ENCODE measurements around the gene AGXT. TPM values are rescaled to one million over a fixed set of nuclear protein-coding genes. Genes with fewer than 3 reads are reported as not detected.
A peak's percentile ranks its signal among the peaks of the same experiment; 100 is the strongest.

Gene AGXT
- total RNA-seq, 1 donor = not detected

DNA sequence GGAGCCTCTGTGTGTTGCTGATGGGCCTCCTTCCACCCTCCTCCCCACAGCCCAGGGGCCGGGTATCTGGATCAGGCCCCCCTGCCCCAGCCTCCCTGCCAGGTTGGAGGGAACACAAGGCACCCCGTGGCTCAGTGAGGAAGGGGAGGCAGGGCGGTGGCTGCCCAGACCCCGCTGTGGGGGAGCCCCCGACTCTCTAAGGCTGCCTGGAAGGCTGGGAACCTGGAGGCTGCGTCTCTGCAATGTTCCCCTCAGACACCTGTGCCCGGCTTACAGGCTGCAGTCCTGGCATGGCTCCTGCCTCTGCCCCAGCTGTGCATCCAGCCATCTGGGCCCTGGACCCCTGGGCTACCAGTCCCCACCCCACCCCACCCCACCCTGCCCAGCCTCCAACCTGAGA is 27.8 kb downstream of the AGXT start:
- TF ChIP-seq, protein P1, sequence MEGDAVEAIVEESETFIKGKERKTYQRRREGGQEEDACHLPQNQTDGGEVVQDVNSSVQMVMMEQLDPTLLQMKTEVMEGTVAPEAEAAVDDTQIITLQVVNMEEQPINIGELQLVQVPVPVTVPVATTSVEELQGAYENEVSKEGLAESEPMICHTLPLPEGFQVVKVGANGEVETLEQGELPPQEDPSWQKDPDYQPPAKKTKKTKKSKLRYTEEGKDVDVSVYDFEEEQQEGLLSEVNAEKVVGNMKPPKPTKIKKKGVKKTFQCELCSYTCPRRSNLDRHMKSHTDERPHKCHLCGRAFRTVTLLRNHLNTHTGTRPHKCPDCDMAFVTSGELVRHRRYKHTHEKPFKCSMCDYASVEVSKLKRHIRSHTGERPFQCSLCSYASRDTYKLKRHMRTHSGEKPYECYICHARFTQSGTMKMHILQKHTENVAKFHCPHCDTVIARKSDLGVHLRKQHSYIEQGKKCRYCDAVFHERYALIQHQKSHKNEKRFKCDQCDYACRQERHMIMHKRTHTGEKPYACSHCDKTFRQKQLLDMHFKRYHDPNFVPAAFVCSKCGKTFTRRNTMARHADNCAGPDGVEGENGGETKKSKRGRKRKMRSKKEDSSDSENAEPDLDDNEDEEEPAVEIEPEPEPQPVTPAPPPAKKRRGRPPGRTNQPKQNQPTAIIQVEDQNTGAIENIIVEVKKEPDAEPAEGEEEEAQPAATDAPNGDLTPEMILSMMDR (IDR thresholded peaks at IDR 0.05; ENCODE audit: insufficient read depth, low read length) = no peak
- no peak overlapping the region for H3K4me3 ChIP-seq (ENCODE audit: low read depth, low read length)
- no peak for DNase-seq (ENCODE audit: low read depth)

DNA sequence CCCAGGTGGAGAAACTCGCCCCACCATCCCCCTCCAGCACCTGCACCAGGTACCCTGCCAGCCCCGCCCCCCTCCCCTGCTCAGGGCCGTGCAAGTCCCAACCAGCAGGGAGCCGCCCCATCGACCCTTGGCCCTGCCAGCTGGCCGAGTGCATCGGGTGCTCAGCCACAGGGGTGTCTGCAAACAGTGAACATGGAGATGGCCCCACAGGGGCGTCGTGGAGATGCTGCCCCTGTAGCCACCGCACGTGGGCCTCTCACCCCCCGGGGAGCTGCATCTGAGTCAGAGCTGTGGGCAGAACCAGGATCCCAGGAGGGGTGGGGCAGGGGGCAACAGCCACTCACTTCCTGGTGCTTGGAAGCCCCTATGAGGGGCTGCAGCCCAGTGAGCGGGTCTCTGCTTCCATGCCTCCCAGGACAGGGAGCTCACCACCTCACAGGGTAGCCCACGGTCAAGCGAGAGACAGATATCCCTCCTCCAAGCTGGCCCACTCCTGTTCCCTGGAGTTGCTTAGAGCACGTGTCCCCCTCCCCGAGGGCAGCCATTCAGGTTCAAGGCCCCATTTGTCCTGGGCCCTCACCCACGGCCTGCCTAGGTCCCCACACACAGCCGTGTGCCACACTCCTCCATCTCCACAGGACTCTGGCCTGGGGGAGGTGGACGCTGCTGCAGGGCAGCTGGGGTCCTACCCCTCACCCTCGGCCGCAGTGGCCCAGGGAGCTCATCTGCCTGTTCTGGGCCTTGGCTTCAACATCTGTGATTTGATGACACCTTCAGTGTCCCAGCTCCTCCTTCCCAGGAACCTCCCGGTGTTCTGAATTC is 28.5 kb downstream of the AGXT start:
- TF ChIP-seq, protein P1 (IDR thresholded peaks at IDR 0.05; ENCODE audit: insufficient read depth, low read length) = no peak

DNA sequence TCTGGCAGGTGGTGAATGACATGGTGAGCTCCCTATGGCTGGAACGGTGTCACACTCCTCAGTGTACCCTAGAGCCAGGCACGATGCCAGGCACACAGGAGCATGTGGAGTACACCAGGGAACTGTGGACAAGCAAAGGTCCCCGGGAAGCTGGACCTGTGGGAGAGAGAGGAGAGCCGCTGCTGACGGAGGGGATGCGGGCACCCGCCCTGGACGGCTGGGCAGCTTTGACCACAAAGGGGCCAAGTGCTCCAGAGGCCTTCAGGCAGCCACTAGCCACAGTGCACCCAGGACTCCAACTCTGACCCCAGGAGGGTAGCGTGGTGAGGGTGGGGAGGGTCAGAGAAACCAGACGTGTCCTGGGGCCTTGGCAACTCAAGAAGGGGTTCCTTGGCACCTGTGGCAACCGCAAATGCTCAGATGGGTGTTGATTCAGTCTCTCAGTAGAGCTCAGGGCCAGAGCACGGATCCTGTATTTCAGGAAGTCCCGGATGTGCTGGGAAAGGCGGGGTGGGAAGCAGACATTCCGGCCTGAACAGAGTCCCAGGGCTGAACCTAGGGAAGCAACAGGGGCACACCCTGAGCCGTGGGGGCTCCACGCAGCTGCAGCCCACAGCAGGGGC is 29.6 kb downstream of the AGXT start:
- DNase-seq (ENCODE audit: low read depth) = peak; percentile 22
- no peak overlapping the region for H3K4me3 ChIP-seq (ENCODE audit: low read depth, low read length)
- TF ChIP-seq, protein P1 (IDR thresholded peaks at IDR 0.05; ENCODE audit: insufficient read depth, low read length) = no peak

More for the DNA sequence above, 28.5 kb downstream of the AGXT start:
- H3K4me3 ChIP-seq (ENCODE audit: low read depth, low read length) = no peak overlapping the region
- no peak for DNase-seq (ENCODE audit: low read depth)

DNA sequence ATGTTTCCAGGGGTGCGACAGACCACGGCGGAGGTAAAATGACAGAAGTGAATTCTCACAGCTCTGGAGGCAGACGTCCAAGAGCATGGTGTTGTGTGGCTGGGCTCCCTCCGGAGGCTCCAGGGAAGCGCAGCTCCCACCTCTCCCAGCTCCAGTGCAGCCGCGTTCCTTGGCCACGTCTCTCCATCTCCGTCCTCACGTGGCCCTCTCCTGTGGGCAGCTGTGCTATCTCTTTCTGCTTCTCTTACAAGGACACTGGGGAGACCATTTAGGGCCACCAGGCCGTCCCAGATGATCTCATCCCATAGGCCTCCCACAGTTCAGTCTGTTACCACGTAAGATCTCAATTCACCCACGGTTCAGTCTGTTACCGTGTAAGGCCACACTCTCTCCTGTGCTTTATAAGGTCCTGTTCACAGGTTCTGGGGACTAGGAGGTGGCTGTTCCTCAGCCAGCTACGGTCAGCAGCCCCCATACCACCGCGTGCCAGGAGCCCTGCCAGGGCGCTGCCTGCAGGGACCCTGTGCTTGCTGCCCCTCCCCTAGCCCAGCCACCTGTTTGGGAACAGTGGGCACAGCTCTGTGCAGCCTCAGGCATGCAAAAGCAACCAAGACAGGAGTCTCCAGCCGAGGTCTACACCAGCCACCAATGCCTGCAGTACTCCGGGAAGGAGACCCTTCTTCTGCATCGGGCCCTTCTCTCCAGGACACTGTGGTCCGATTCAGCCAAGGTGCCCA is 30.3 kb downstream of the AGXT start:
- TF ChIP-seq, protein P1 (IDR thresholded peaks at IDR 0.05; ENCODE audit: insufficient read depth, low read length) = peak; percentile 8
- DNase-seq (ENCODE audit: low read depth) = peak; percentile 9
- no peak overlapping the region for H3K4me3 ChIP-seq (ENCODE audit: low read depth, low read length)

DNA sequence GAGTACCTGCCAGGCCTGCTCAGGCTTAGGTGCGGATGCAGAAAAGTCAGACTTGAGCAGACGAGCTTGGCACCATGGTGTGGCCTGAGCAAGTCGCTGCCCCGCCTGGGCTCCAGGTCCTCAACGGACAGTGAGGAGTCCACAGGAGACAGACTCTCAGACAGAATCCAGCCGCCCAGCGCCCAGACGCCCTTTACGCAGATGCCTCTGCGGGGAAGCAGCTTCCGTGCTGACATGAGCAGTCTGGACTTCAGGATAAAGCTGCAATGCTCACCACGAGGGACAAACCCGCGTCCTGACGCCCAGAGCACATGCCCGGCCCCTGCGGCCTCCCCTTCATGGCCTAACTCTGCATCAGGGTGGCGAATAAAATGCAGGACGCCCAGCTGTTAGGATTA is 30.8 kb downstream of the AGXT start:
- no peak for DNase-seq (ENCODE audit: low read depth)
- TF ChIP-seq, protein P1 (IDR thresholded peaks at IDR 0.05; ENCODE audit: insufficient read depth, low read length) = no peak
- H3K4me3 ChIP-seq (ENCODE audit: low read depth, low read length) = no peak overlapping the region

DNA sequence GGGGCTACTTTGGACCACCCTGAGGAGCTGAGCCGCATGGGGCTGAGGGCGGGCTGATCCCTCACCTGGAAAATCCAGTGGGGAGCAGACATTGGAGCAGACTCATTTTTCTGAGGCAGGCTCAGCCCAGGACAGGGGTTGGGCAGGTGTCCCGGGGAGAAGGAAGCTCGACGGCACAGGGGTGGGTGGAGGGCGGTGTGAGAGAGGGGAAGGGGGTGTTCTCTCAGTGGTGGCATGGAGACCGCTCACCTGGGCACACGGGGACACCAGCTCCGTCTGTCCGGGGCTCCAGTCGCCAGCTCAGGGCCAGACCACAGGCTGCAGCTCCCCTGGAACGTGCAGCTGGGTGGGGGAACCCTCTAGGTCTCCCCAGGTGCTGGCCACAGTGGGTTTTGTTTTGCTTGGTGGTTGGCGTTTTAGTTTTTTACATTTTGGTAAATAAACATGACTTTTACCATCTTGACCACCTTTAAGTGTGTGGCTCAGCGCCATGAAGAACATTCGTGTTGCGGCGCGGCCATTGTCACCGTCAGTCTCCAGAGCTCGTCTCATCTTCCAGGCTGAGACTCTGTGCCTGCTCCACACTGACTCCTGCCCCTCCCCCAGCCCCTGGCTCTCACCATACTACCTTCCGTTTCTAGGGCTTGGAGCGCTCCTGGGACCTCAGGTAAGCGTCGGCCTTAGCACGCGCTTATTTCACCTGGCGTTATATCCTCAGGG is 31.7 kb downstream of the AGXT start:
- H3K4me3 ChIP-seq (ENCODE audit: low read depth, low read length) = no peak overlapping the region
- no peak for DNase-seq (ENCODE audit: low read depth)
- TF ChIP-seq, protein P1 (IDR thresholded peaks at IDR 0.05; ENCODE audit: insufficient read depth, low read length) = no peak

Measured in fibroblast of the aortic adventitia (primary cell).